NCI-H345 (cell line): Measurements from ENCODE around the gene PAQR3.

ENCODE experiments used
- DNase-seq: peaks from one replicate; lab custom pipeline; 2025; lab: John Stamatoyannopoulos, UW

Gene PAQR3

DNA sequence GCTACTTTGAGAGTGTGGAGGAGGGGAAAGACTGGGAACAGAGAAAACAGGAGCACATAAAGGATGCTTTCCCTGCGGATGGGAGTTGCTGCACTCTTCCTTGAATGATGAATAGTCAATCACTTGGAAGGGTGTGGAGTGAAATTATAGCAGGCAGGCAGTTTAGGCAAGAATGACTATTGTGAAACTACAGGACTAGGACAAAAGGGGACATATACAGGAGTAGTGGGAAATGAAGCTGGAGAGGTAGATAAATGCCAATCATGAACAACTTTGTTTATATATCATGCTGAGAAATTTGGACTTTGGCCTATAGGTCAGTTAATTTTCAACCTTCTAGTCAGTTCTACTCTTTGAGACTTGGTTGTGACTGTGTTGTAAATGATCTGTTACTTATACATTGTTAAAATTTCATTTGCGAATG, 76.9 kb downstream of the PAQR3 start:
- no peak for DNase-seq
